ENCODE data around the gene MTHFS.

DNA sequence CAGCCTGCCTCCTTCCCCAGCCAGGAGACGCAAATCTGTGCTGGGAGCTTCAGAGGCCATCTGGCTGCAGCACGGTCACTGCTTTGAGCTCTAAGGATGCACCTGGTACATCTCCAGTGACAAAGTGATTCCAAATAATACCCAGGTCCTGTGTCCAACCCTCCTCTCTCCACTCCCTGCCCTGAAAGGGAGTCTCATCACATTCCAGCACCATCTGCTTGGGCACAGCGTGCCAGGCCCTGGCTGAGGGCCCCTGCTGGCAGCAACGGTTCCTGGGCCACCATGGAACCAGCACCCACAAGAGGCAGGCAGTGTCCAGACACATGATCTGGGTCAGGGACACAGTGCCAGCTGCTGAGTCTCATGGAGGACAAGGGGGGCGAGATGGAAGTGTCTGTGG lies 81.3 kb downstream of the MTHFS start:
- no peak for TF ChIP-seq EZH2phosphoT487 (IDR thresholded peaks at IDR 0.05; ENCODE audit: insufficient read depth, low read depth)
- TF ChIP-seq EZH2 (IDR thresholded peaks at IDR 0.05; ENCODE audit: insufficient read depth, poor library complexity, severe bottlenecking), result no peak
